Urothelium cell line (cell line): ENCODE measurements around the gene OVCH1.
"Not testable (repeated sequence)": the region's sequence is repeated elsewhere in the genome, so short reads cannot be mapped to it uniquely, and the experiment has no call there.

ENCODE experiments used
- DNase-seq: peaks from one replicate; pipeline ENCODE4 v3.0.0; 2011; ENCODE audit warnings: low spot score, mixed read lengths
- FAIRE-seq: peaks from 2 replicates; lab custom pipeline; 2011; peaks lifted over from hg19 to GRCh38; lab: Jason Lieb, UNC

Gene OVCH1

GRCh38 chr12:29505122-29505521, 7.6 kb upstream of the OVCH1 start:
- DNase-seq (no peak), FAIRE-seq (no peak)

- FAIRE-seq (no peak), DNase-seq (no peak)
These were observed 5.8 kb upstream of the OVCH1 start for GRCh38 chr12:29503283-29503682.

GRCh38 chr12:29499235-29499634, 1.7 kb upstream of the OVCH1 start:
- FAIRE-seq (no peak), DNase-seq (no peak)

GRCh38 chr12:29492891-29493290, 4.6 kb downstream of the OVCH1 start:
- DNase-seq = no peak
- FAIRE-seq = no peak

GRCh38 chr12:29486972-29487371, 10.5 kb downstream of the OVCH1 start:
- DNase-seq (no peak), FAIRE-seq (no peak)

- FAIRE-seq (no peak), DNase-seq (no peak)
These were observed 34.3 kb downstream of the OVCH1 start for GRCh38 chr12:29463198-29463597.

- DNase-seq (no peak), FAIRE-seq (no peak)
These were observed 37.4 kb downstream of the OVCH1 start for GRCh38 chr12:29460082-29460481.

GRCh38 chr12:29455087-29455486, 42.4 kb downstream of the OVCH1 start:
- FAIRE-seq (no peak), DNase-seq (no peak)

GRCh38 chr12:29451888-29452287, 45.6 kb downstream of the OVCH1 start:
- FAIRE-seq (no peak), DNase-seq (no peak)

GRCh38 chr12:29448157-29448556, 49.3 kb downstream of the OVCH1 start:
- DNase-seq (no peak), FAIRE-seq (no peak)

- FAIRE-seq = no peak
These were observed 50.1 kb downstream of the OVCH1 start for GRCh38 chr12:29447285-29447975.

GRCh38 chr12:29439506-29439905, 58.0 kb downstream of the OVCH1 start:
- no peak for DNase-seq
- FAIRE-seq = no peak

More at GRCh38 chr12:29447285-29447975, 50.1 kb downstream of the OVCH1 start:
- DNase-seq = no peak

- DNase-seq = no peak
- FAIRE-seq = no peak
These were observed 58.6 kb downstream of the OVCH1 start for GRCh38 chr12:29438752-29439408.

GRCh38 chr12:29437575-29437974, 59.9 kb downstream of the OVCH1 start:
- FAIRE-seq = no peak
- DNase-seq = no peak

GRCh38 chr12:29436815-29437214, 60.7 kb downstream of the OVCH1 start:
- not testable (repeated sequence) for DNase-seq, FAIRE-seq

GRCh38 chr12:29431513-29431912, 66.0 kb downstream of the OVCH1 start:
- no peak for FAIRE-seq
- DNase-seq = no peak

- no peak for FAIRE-seq
- no peak for DNase-seq
These were observed 66.8 kb downstream of the OVCH1 start for GRCh38 chr12:29430716-29431044.

GRCh38 chr12:29429999-29430715, 67.3 kb downstream of the OVCH1 start:
- no peak for DNase-seq
- no peak for FAIRE-seq

GRCh38 chr12:29428633-29429032, 68.9 kb downstream of the OVCH1 start:
- FAIRE-seq = no peak
- peak; percentile 17 for DNase-seq

GRCh38 chr12:29427964-29428363, 69.5 kb downstream of the OVCH1 start:
- no peak for FAIRE-seq

GRCh38 chr12:29426498-29426897, 71.0 kb downstream of the OVCH1 start:
- no peak for FAIRE-seq

More at GRCh38 chr12:29427964-29428363, 69.5 kb downstream of the OVCH1 start:
- DNase-seq = no peak

GRCh38 chr12:29425722-29426121, 71.8 kb downstream of the OVCH1 start:
- FAIRE-seq = no peak
- DNase-seq = no peak

More at GRCh38 chr12:29426498-29426897, 71.0 kb downstream of the OVCH1 start:
- DNase-seq = no peak
